ENCODE results near the gene CRK. TPM values are rescaled to one million over a fixed set of nuclear protein-coding genes. Genes with fewer than 3 reads are reported as not detected.

Gene CRK
- total and polyA plus RNA-seq, 2 of the 4 experiments (the other 2 are of a cell fraction): 57.6 to 100 TPM

DNA sequence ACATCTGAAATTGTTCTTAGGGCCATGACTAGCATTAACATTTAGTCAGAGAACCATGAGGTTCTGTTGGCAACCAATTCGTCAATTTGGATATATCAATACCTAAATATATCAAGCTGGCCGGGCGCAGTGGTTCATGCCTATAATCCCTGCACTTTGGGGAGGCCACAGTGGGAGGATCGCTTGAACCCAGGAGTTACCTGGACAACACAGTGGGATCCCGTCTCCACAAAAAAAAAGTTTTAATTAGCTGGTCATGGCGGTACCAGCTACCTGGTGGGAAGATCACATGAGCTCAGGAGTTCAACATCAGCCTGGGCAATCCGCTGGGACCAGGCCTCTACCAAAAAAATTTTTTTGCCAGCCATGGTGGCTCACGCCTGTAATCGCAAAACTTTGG is 64.5 kb downstream of the CRK start:
- Histone ChIP-seq H3K27me3 (ENCODE audit: control insufficient read depth, insufficient read depth, low read length) (no peaks in the 10 kb centered on the region), H3K4ac (ENCODE audit: low read depth, low read length) (no peak overlapping the region), H3K9me1 (ENCODE audit: insufficient read depth, low read length) (peaks cover 15% of the 10 kb centered on the region), H4K5ac (ENCODE audit: low read depth, low read length) (no peak overlapping the region), H3K4me1 (ENCODE audit: control insufficient read depth, insufficient read depth, low read length) (peaks cover 11% of the 10 kb centered on the region), H3K4me2 (ENCODE audit: low read depth, low read length) (peak overlapping the region; percentile 36; the same call in 1 of the 2 replicates), H3K56ac (ENCODE audit: extremely low read depth, insufficient read depth, low read length) (no peak overlapping the region), H3K9me3 (ENCODE audit: control insufficient read depth, insufficient read depth, low read length) (no peaks in the 10 kb centered on the region), H3K79me1 (ENCODE audit: low read depth in 1 of 2, low read length in 2 of 2) (peaks cover 0 to 38% of the 10 kb centered on the region in 2 experiments; a peak in 2 of 4 replicates), H3K27ac (ENCODE audit: insufficient read depth, low read length) (no peak overlapping the region), H4K91ac (ENCODE audit: insufficient read depth, low read depth, low read length) (no peak overlapping the region), H2AK5ac (ENCODE audit: low read depth, low read length) (no peak overlapping the region), H3K14ac (replicated peaks; ENCODE audit: low read depth, low read length) (no peak overlapping the region), H4K8ac (ENCODE audit: low read depth in 2 of 2, low read length in 2 of 2) (no peak overlapping the region), H2BK5ac (ENCODE audit: low read depth, low read length, poor library complexity, severe bottlenecking) (no peak overlapping the region), H3K23ac (ENCODE audit: low read depth, low read length) (no peak overlapping the region), H2BK20ac (ENCODE audit: low read depth, low read length) (no peak overlapping the region), H2BK120ac (ENCODE audit: low read depth, low read length) (no peak overlapping the region), H3K4me3 (ENCODE audit: insufficient read depth, low read depth, low read length) (no peak overlapping the region), H4K20me1 (ENCODE audit: insufficient read depth, low read length) (peaks cover 100% of the 10 kb centered on the region), H3K36me3 (ENCODE audit: control insufficient read depth, insufficient read depth, low read length) (peaks cover 5% of the 10 kb centered on the region), H3K9ac (ENCODE audit: low read depth, low read length) (no peak overlapping the region), H2AFZ (replicated peaks; ENCODE audit: low read length, poor library complexity) (no peak overlapping the region), H2BK15ac (ENCODE audit: low read depth, low read length) (no peak overlapping the region), H2AK9ac (replicated peaks; ENCODE audit: low read depth, low read length, poor library complexity) (no peak overlapping the region), H3K18ac (ENCODE audit: low read depth, low read length) (no peak overlapping the region)
- CTCF ChIA-PET: interaction anchor here (0.6 to 3.9 kb wide), 4 partner anchors 8 to 75 kb away, joined by 3 to 15 read pairs (median 4); partner anchors contain the start of gene YWHAE
- in situ Hi-C loops (cut with MboI; ENCODE audit: low sequenced_read_pairs): no loop called here
- TF ChIP-seq FOS (IDR thresholded peaks at IDR 0.05; ENCODE audit: low read depth, low read length) (no peak), MAFK (IDR thresholded peaks at IDR 0.05; ENCODE audit: low read depth, low read length) (no peak), RFX5 (IDR thresholded peaks at IDR 0.05; ENCODE audit: low read depth, low read length) (no peak), NFE2L2 (IDR thresholded peaks at IDR 0.05; ENCODE audit: low read depth, low read length) (no peak), ELK1 (IDR thresholded peaks at IDR 0.05; ENCODE audit: borderline replicate concordance, low read depth, low read length) (no peak)
- TF ChIP-seq, protein P1, sequence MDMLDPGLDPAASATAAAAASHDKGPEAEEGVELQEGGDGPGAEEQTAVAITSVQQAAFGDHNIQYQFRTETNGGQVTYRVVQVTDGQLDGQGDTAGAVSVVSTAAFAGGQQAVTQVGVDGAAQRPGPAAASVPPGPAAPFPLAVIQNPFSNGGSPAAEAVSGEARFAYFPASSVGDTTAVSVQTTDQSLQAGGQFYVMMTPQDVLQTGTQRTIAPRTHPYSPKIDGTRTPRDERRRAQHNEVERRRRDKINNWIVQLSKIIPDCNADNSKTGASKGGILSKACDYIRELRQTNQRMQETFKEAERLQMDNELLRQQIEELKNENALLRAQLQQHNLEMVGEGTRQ (IDR thresholded peaks at IDR 0.05; ENCODE audit: low read depth, low read length): no peak
- no peak for DNase-seq
- POLR2A ChIA-PET (ENCODE audit: unreplicated experiment): interaction anchor here (0.6 to 0.8 kb wide), 2 partner anchors 26 to 57 kb away, joined by 3 to 4 read pairs; no protein-coding TSS in a partner anchor
- WGBS, 2 experiments (ENCODE audit: extremely low coverage in 2 of 2, insufficient read length in 1 of 2): 92% methylated on average over 5 of the region's 9 CpGs; no CpG with 5 or more reads in 1 of the 2 experiments
- no TSS peak for BruUV-seq (replicated peaks)
- dilution Hi-C loops (cut with HindIII; ENCODE audit: low sequenced_read_pairs, unreplicated experiment): no loop called here
- ATAC-seq (ENCODE audit: low read depth): no peak
- intact Hi-C loops (cut with micrococcal nuclease): no loop called here
